Measurements from ENCODE around the gene ZMYND19. TPM values are rescaled to one million over a fixed set of nuclear protein-coding genes. Genes with fewer than 3 reads are reported as not detected.

The ZMYND19 gene
- total RNA-seq, 4 donors from 2014 or later: 13.8 to 17.4 (median 15.8) TPM

- DNase-seq (ENCODE audit: low spot score in 2 of 2): no peak
- no peaks in the 10 kb centered on the region for H3K27me3 ChIP-seq
- no peak overlapping the region for H3K4me3 ChIP-seq
- peaks cover 0 to 56% (median 27%) of the 10 kb centered on the region in 4 donors for H3K4me1 ChIP-seq
- WGBS, 2 donors: 72 to 81% methylated on average over 6 of the region's 6 CpGs
- H3K9me3 ChIP-seq: no peaks in the 10 kb centered on the region
- peaks cover 0 to 31% (median 12%) of the 10 kb centered on the region in 3 donors for H3K36me3 ChIP-seq
- peak overlapping the region in 1 of 4 donors; percentile 70 for H3K27ac ChIP-seq
- no peak for TF ChIP-seq EP300 (IDR thresholded peaks at IDR 0.05)
- no peak for TF ChIP-seq CTCF (IDR thresholded peaks at IDR 0.05)
- no peak for TF ChIP-seq POLR2A (IDR thresholded peaks at IDR 0.05)
Observed at GRCh38 chr9:137610944-137611343, 20.6 kb upstream of the ZMYND19 start.

- Histone ChIP-seq H3K4me3 (peak overlapping the region in 2 of 4 donors; percentile 8 to 77), H3K27me3 (no peaks in the 10 kb centered on the region), H3K27ac (no peak overlapping the region), H3K36me3 (no peaks in the 10 kb centered on the region), H3K4me1 (peaks cover 0 to 60% (median 28%) of the 10 kb centered on the region in 4 donors), H3K9me3 (no peaks in the 10 kb centered on the region)
- WGBS, 2 donors: 29 to 43% methylated on average over 13 to 17 of the region's 17 CpGs
- TF ChIP-seq CTCF (IDR thresholded peaks at IDR 0.05): no peak
- no peak for TF ChIP-seq POLR2A (IDR thresholded peaks at IDR 0.05)
- TF ChIP-seq EP300 (IDR thresholded peaks at IDR 0.05): no peak
- DNase-seq (ENCODE audit: low spot score in 2 of 2): no peak
Observed at GRCh38 chr9:137607141-137607857, 17.0 kb upstream of the ZMYND19 start.

- no peaks in the 10 kb centered on the region for H3K27me3 ChIP-seq
- H3K9me3 ChIP-seq: no peaks in the 10 kb centered on the region
- TF ChIP-seq CTCF (IDR thresholded peaks at IDR 0.05) (no peak), EP300 (IDR thresholded peaks at IDR 0.05) (no peak), POLR2A (IDR thresholded peaks at IDR 0.05) (no peak)
- WGBS, 2 donors: 21 to 26% methylated on average over 11 to 13 of the region's 13 CpGs
- H3K27ac ChIP-seq: peak overlapping the region in 2 of 4 donors; percentile 89 to 93
- peak overlapping the region in 3 of 4 donors; percentile 30 to 77 (median 56) for H3K4me3 ChIP-seq
- no peak for DNase-seq (ENCODE audit: low spot score in 2 of 2)
- peaks cover 0 to 55% (median 22%) of the 10 kb centered on the region in 4 donors for H3K4me1 ChIP-seq
- no peaks in the 10 kb centered on the region for H3K36me3 ChIP-seq
Observed at GRCh38 chr9:137606734-137607138, 16.4 kb upstream of the ZMYND19 start.

GRCh38 chr9:137606005-137606621, 15.8 kb upstream of the ZMYND19 start:
- H3K4me3 ChIP-seq: peak overlapping the region; percentile 30 to 84 (median 66)
- DNase-seq (ENCODE audit: low spot score in 2 of 2): no peak
- H3K27me3 ChIP-seq: no peaks in the 10 kb centered on the region
- 5 to 17% methylated on average over 13 to 51 of the region's 57 CpGs for WGBS, 2 donors
- no peaks in the 10 kb centered on the region for H3K9me3 ChIP-seq
- peak overlapping the region; percentile 3 to 93 (median 85) for H3K27ac ChIP-seq
- TF ChIP-seq CTCF (IDR thresholded peaks at IDR 0.05) (no peak), EP300 (IDR thresholded peaks at IDR 0.05) (no peak), POLR2A (IDR thresholded peaks at IDR 0.05) (no peak)
- peaks cover 0 to 51% (median 18%) of the 10 kb centered on the region in 4 donors for H3K4me1 ChIP-seq
- no peaks in the 10 kb centered on the region for H3K36me3 ChIP-seq
